ELF-1 (cell line): ENCODE measurements around the gene TCF3.
"Not testable (repeated sequence)": the region's sequence is repeated elsewhere in the genome, so short reads cannot be mapped to it uniquely, and the experiment has no call there.

Experiments used
- DNase-seq: peaks from one replicate; pipeline ENCODE4 v3.0.0-alpha.2; 2016; ENCODE audit warnings: low read depth, low spot score

Gene TCF3

GRCh38 chr19:1651568-1652291, 685 bp downstream of the TCF3 start:
- peak; percentile 26 for DNase-seq

DNA sequence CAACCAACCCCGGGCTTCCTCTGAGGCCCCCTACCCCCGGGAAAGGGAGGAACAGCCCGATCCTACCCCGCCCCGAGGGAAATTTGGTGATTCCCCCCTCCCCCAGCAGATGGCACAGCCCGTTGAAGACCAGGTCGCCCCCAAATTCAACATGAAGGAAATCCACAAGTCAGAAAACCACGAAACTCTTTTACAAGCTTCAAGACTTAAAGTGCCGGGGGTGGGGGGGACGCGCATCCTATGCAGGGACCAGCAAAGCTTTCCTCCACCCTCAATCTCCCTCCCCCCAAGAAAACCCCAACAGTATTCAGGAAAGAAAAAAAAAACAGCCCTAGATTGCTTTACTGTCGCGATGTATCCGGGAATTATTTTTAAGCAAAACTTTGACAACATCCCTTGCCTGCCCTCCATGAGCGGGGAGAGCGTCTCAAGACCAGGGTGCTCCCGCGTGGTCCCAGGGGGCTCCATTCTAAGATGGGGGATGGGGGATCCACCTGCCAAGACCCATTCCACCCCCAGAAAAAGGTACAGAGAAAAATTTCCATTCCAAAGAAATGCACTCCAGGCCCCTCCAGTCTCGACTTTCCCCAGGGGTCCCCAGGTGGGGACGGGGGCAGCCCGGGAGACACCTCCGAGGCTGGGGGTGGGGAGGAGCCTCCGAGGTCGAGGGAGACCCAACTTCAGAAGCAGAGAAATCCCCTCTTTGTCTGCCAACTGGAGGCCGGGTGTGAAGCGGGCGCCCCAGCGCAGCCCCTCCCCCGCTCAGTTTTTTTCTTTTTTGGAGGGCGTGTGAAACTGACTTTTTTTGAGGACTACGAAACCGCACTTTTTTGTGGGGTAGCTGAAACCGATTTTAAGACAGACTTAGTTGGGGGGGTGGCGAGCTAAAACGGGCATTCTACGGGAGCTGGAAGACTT, 1.5 kb downstream of the TCF3 start:
- peak; percentile 43 for DNase-seq

GRCh38 chr19:1649706-1650649, 2.4 kb downstream of the TCF3 start:
- DNase-seq, result peak; percentile 64

- no peak for DNase-seq
These were observed 3.4 kb downstream of the TCF3 start for GRCh38 chr19:1648920-1649541.

DNA sequence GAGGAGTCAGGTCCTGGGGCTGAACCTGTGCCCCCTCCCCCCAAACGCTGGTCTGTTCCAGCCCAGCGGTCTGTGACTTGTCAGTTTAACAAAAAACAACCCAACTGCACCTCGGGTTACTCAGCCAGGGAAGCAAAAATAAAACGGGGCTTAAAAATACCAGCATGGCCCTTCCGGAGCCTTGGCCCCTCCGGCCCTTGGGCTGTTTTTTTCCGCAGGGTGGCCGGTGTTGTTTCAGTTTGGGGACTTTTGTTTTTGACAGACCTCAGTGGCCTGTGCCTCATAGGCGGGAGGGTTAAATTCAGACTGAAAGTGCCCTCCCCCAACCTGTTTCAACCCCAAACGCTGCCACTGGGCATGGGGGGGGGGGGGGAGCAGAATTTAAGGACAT, 4.0 kb downstream of the TCF3 start:
- no peak for DNase-seq

DNA sequence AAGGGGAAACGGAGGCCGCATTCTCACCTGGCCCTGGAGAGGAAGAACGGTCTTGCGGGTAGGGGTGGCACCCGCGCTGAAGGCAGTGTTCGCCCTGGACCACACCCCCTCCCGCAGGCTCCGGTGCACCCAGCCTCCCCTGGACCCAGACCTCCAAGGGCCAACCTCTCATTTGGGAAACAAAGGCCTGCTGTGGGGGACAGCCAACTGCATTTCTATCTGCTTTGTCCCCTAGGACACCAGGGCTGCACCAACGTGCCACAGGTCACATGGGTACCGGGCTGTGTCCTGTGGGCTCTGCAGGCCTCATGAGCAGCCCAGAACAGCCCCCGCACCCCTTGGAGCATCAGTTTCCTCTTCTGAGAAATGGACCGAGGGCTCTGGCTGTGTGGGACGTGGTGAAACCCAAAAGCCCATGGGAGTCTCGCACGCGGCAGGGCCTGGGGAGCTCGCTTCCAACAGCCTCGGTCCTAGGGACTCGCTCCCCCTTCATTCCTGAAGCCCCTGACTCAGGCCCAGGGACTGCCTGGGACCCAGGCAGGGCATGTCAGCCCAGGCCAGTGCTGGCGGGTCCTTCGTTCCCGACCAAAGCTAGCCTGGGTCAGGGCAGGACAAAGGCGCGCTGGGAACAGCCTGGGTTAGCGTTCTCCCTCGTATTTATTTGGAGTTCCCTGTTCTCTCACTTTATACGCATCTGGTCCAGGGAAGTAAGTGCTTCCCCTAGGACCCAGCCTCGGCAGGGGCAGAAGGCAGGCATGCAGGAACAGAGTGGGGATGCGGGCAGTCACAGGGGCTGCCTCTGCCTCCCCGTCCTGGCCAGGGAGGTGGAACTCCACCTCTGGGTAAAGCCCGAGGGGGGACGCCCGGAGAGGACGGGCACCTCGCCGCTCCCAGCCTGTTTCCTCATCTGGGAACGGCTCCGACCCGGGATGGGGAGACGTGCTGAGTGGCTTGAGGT, 4.6 kb downstream of the TCF3 start:
- no peak for DNase-seq

DNA sequence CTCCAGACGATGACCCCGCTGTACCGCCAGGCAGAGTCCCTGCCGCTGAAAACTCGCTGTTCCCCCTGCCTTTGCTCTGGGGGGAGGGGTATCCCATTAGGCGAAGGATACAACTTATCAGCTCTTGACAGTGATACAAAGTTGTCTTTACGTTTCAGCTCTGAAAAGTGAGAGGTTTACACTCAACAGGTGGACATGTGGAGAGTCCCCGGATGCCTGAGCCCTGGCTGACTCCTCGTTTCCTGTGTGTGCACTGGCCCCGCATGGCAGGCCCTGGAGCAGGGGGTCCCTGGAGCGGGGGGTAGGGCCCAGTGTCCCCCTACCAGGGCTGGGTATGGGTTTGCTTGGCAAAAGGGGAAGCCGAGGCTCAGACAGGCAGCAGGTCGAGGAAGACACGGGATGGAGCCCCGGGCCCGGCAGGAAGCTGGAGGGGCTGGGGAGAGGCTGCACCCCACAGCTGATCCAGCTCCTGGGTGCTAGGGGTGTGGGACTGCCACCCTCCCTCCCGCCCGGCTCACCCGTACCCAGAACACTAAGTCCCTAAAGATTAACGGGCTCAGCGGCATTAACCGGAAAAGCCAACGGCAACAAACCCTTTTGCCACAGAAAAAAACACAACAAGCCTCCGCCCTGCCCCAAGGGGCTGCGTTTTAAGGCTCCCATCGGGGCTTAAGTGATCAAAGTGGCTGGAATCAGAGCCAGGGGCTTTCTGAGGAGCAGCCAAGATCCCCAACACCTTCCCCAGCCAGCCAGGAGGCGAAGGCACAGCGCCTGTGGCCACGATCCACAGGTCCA, 5.6 kb downstream of the TCF3 start:
- DNase-seq, result no peak

DNA sequence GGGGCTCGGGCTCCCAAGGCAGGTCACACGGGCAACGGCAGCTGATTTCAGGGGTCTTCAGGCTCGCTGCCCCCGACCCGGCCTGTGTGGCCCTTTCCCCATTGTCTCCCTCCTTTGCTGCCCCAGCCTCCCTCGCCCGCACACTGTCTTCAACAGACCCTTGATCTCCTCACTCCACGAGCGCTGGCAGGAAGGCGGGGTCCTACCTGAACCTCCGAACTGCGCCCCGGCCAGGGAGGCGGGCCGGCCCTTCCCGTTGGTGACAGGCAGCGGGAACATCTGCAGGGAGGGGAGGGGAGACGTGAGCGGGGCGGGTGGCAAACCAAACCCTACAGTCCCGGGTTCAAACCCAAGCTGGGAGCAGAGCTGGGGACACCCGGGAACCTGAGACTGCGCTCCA, 6.3 kb downstream of the TCF3 start:
- no peak for DNase-seq

- DNase-seq, result no peak
These were observed 7.1 kb downstream of the TCF3 start for GRCh38 chr19:1645299-1645698.

DNA sequence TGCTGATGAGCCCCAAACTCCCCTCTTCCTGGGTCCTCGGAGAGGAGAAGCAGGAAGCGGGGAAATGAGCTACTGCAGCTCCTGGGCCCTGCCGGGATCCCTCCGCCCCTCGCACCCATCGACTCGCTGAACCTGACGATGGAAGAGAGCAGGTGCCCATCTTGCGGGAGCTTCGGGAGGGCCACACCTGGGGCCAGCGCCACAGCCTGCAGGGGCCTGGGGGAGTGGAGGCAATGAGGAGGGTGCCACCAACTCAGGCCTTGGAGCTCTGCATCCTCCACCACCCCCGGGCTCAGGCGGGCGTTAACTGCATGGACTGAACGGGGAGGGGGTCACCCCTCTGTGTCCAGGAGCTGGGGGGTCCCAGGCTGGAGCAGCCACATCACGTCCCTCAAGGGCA, 8.3 kb downstream of the TCF3 start:
- no peak for DNase-seq

- not testable (repeated sequence) for DNase-seq
These were observed 11.4 kb downstream of the TCF3 start for GRCh38 chr19:1640893-1641448.

- DNase-seq, result no peak
These were observed 15.8 kb downstream of the TCF3 start for GRCh38 chr19:1636325-1637236.

DNA sequence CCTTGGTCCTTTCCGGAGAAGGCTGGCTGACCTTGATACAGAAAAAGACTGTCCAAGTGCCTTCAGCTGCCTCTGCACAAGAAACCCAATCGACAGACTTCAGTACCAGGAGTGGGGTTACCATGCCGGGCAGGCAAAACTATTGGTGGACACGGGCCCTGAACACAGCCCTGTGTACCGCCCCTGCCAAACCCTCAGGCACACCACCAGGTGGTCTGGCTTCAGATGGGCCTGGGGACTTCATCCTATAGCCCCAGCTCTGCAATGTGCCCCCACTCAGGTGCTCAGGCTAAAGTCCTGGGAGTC, 17.5 kb downstream of the TCF3 start:
- no peak for DNase-seq

- DNase-seq, result no peak
These were observed 18.0 kb downstream of the TCF3 start for GRCh38 chr19:1634242-1634937.

DNA sequence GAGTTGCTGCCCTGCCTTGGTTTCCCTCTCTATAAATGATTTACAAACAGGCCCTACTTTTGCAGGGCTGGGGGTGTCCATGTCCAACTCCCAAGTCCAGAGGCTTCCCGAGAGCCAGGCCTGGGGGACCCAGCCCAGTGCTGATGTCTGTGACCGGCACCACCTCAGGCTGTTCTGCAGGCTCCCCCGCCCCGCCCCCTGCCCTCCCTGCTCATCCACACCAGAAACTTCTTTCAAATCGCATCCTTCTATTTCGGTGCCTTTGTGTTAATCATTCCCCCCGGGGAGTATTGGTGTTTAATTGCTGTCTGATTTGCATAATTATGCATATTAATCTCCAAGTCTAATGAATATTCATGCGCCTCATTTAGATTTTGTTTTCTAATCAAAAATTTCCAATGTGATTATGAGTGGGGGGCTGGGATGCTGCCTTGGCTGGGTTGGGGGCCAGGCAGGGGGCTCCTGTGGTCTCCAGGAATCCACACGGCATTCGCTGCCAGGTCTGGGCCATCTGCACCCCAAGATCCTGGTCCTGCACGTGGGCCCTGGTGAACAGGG, 19.1 kb downstream of the TCF3 start:
- no peak for DNase-seq

DNA sequence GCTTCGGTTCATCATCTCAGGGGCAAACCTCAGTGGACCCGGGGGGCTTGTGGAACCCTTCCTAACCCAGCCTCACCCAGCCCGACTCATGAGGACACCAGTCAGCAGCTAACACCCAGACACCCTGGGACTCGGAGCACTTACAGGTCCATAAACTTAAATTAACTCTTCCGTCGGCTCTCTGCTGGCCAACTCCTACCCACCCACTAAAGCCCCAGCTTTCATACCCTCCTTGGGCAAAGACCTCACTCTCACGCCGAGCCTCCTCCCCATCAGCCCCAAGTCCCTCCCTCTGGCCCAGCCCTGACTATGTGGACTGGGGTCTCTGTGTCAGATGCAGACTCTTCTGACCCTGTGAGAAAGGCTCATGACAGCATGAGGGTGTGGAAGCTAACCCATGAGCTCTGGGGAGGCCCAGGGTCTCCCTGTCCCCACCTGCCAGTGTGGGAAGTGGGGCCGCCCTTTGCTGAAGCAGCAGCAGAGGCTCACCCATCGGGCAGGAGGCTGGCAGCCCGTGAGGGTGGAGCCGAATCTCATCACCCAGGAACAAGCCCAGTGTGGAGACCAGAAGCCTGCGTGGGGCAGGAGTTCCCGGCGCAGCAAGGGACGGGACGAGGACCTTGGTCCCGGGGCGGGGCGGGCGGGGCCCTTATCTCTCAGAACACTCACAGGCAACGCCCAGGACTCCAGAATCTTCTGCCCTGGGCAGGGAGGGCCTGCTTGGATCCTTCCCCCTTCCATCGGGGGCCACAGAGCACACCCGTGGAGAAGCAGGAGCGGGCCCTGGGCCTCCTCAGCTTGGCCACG, 19.8 kb downstream of the TCF3 start:
- DNase-seq, result no peak
